HEK293 (cell line): ENCODE measurements around the gene NFIX.
"Not testable (repeated sequence)": the region's sequence is repeated elsewhere in the genome, so short reads cannot be mapped to it uniquely, and the experiment has no call there.

Source experiments
- CTCF ChIA-PET: fragments of 350-600 bp; formaldehyde crosslinking; extraction: SDS; loops from one replicate; lab custom pipeline; 2021; ENCODE audit warnings: antibody characterized with exemption; lab: Yijun Ruan, JAX
- POLR2A ChIA-PET: fragments of 300-600 bp; formaldehyde crosslinking; extraction: SDS; loops from one replicate; lab custom pipeline; 2020; ENCODE audit warnings: antibody characterized with exemption, inconsistent platforms; lab: Yijun Ruan, JAX
- H3K27ac ChIP-seq: fragments of 200-500 bp; sonication (Bioruptor generic); 2 replicates; pipeline ENCODE4 v1.5.1; 2014; ENCODE audit warnings: low read depth, low read length, control low read depth, inconsistent platforms; ENCODE audit errors: extremely low read depth
- H3K36me3 ChIP-seq, 2 experiments: fragments of 200-500 bp in 1 of 2; sonication (Bioruptor generic) in 1 of 2; 1 replicate in 1 of 2; 2 replicates in 1 of 2; pipeline ENCODE4 v1.5.1; 2014 to 2017; ENCODE audit warnings: inconsistent platforms in 2 of 2, low read length in 2 of 2; ENCODE audit not compliant: control insufficient read depth in 2 of 2, insufficient read depth in 1 of 2
- H3K4me1 ChIP-seq: fragments of 200-500 bp; sonication (Bioruptor generic); 2 replicates; pipeline ENCODE4 v1.5.1; 2014; ENCODE audit warnings: mild to moderate bottlenecking, low read length, inconsistent platforms; ENCODE audit not compliant: control insufficient read depth, insufficient read depth
- H3K4me3 ChIP-seq: 2 replicates; pipeline ENCODE4 v1.5.1; 2011; ENCODE audit warnings: low read depth, mild to moderate bottlenecking, control low read depth, low read length, moderate library complexity
- H3K9me3 ChIP-seq: fragments of 200-500 bp; sonication (Bioruptor generic); 2 replicates; pipeline ENCODE4 v1.5.1; 2014; ENCODE audit warnings: low read depth, low read length, inconsistent platforms; ENCODE audit not compliant: control insufficient read depth, insufficient read depth
- HOXD13 ChIP-seq: sonication (generic); formaldehyde crosslinking; IDR thresholded peaks from 2 replicates; pipeline ENCODE4 v1.8.0; 2022; ENCODE audit warnings: missing genetic modification reagents, borderline replicate concordance
- KLF1 ChIP-seq: fragments of 450-650 bp; formaldehyde crosslinking; IDR thresholded peaks from 2 replicates; pipeline ENCODE4 v1.5.1; 2016; ENCODE audit warnings: missing biosample characterization, missing genetic modification characterization
- TCF7L2 ChIP-seq: IDR thresholded peaks from 2 replicates; pipeline ENCODE4 v1.6.1; 2011; ENCODE audit warnings: low read depth, mild to moderate bottlenecking, inconsistent platforms, low read length, moderate library complexity, borderline replicate concordance
- ZBTB1 ChIP-seq: fragments of 450-650 bp; formaldehyde crosslinking; IDR thresholded peaks from 2 replicates; pipeline ENCODE4 v1.5.1; 2016; ENCODE audit warnings: missing biosample characterization, missing genetic modification characterization
- ZNF121 ChIP-seq: fragments of 450-650 bp; formaldehyde crosslinking; IDR thresholded peaks from 2 replicates; pipeline ENCODE4 v1.5.1; 2016; ENCODE audit warnings: missing biosample characterization, missing genetic modification characterization
- ZNF146 ChIP-seq: fragments of 450-650 bp; formaldehyde crosslinking; IDR thresholded peaks from 2 replicates; pipeline ENCODE4 v1.5.1; 2016; ENCODE audit warnings: missing biosample characterization, missing genetic modification characterization
- ZNF221 ChIP-seq: fragments of 450-650 bp; formaldehyde crosslinking; IDR thresholded peaks from 2 replicates; pipeline ENCODE4 v1.5.1; 2017; ENCODE audit warnings: missing biosample characterization, missing genetic modification characterization, borderline replicate concordance
- ZNF248 ChIP-seq: fragments of 450-650 bp; formaldehyde crosslinking; IDR thresholded peaks from 2 replicates; pipeline ENCODE4 v1.5.1; 2017; ENCODE audit warnings: missing biosample characterization, missing genetic modification characterization
- ZNF311 ChIP-seq: fragments of 450-650 bp; formaldehyde crosslinking; IDR thresholded peaks from 2 replicates; pipeline ENCODE4 v1.5.1; 2017; ENCODE audit warnings: missing biosample characterization, missing genetic modification characterization, borderline replicate concordance
- ZNF830 ChIP-seq: fragments of 450-650 bp; IDR thresholded peaks from 2 replicates; pipeline ENCODE4 v1.5.0; 2018; ENCODE audit warnings: missing biosample characterization, missing genetic modification characterization, low read depth, mild to moderate bottlenecking, moderate library complexity
- TF ChIP-seq, protein P1 (sequence below): fragments of 450-650 bp; IDR thresholded peaks from 2 replicates; pipeline ENCODE4 v1.5.1; 2018; ENCODE audit warnings: missing biosample characterization, mild to moderate bottlenecking, missing genetic modification characterization
- TF ChIP-seq, protein P2 (sequence below): fragments of 450-650 bp; formaldehyde crosslinking; IDR thresholded peaks from 2 replicates; pipeline ENCODE4 v1.5.1; 2016; ENCODE audit warnings: missing biosample characterization, missing genetic modification characterization
- TF ChIP-seq, protein P3 (sequence below): fragments of 450-650 bp; formaldehyde crosslinking; IDR thresholded peaks from 2 replicates; pipeline ENCODE4 v1.5.1; 2016; ENCODE audit warnings: missing biosample characterization, missing genetic modification characterization
- TF ChIP-seq, protein P4 (sequence below): fragments of 450-650 bp; formaldehyde crosslinking; IDR thresholded peaks from 2 replicates; pipeline ENCODE4 v1.5.1; 2016; ENCODE audit warnings: missing biosample characterization, missing genetic modification characterization

The NFIX gene

DNA sequence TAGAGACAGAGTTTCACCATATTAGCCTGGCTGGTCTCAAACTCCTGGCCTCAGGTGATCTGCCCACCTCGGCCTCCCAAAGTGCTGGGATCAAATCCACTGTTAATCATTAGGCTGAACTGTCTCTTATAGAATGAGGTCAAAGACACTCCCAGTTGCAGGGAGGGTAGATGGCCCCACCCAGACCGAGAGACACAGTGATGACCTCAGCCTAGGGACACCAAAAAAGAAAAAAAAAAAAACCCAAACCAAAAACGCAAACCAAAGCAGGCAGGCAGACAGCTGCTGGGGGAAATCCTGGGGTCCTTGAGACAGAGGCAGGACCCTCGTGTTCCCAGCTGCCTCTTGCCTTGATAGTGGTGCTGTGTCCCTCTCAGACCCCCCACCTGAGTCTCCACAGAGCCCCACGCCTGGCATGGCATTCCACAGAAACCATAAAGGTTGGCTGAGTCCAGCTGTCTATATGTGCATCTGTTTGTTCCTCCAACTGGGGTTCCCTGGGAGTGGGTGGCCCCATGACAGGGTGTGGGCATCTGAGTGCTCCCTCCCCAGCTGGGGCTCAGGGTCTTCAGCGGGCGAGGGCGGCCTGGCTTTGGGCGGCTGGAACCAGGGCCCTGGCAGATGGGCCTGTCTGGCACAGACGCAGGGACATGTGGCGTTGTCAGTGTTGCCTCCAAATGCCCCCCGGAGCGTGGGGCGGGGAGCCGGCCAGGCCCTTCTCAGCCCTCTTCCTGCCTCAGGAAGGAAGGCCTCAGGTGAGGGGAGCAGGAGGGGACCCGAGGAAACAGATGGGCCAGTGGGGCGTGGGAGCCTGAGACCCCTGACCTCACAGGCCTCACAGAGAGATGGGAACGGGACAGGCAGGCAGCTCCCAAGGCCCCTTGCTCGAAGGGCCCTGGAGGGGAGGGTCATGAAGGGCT is 20.7 kb upstream of the NFIX start (continued):
- TF ChIP-seq ZNF146 (tag by site-specific recombination) = no peak
- TF ChIP-seq, protein P1, sequence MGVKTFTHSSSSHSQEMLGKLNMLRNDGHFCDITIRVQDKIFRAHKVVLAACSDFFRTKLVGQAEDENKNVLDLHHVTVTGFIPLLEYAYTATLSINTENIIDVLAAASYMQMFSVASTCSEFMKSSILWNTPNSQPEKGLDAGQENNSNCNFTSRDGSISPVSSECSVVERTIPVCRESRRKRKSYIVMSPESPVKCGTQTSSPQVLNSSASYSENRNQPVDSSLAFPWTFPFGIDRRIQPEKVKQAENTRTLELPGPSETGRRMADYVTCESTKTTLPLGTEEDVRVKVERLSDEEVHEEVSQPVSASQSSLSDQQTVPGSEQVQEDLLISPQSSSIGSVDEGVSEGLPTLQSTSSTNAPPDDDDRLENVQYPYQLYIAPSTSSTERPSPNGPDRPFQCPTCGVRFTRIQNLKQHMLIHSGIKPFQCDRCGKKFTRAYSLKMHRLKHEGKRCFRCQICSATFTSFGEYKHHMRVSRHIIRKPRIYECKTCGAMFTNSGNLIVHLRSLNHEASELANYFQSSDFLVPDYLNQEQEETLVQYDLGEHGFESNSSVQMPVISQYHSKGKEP = no peak
- no peak for TF ChIP-seq ZNF221 (tag by site-specific recombination)
- TF ChIP-seq ZNF830 (tag by site-specific recombination) = no peak
- no peak for TF ChIP-seq ZNF248
- TF ChIP-seq, protein P2, sequence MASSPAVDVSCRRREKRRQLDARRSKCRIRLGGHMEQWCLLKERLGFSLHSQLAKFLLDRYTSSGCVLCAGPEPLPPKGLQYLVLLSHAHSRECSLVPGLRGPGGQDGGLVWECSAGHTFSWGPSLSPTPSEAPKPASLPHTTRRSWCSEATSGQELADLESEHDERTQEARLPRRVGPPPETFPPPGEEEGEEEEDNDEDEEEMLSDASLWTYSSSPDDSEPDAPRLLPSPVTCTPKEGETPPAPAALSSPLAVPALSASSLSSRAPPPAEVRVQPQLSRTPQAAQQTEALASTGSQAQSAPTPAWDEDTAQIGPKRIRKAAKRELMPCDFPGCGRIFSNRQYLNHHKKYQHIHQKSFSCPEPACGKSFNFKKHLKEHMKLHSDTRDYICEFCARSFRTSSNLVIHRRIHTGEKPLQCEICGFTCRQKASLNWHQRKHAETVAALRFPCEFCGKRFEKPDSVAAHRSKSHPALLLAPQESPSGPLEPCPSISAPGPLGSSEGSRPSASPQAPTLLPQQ (tag by site-specific recombination) = peak; percentile 67; the same call in 1 of the 2 replicates
- TF ChIP-seq ZNF311 (tag by site-specific recombination) = no peak
- no peak for TF ChIP-seq ZBTB1 (tag by site-specific recombination)
- TF ChIP-seq, protein P3, sequence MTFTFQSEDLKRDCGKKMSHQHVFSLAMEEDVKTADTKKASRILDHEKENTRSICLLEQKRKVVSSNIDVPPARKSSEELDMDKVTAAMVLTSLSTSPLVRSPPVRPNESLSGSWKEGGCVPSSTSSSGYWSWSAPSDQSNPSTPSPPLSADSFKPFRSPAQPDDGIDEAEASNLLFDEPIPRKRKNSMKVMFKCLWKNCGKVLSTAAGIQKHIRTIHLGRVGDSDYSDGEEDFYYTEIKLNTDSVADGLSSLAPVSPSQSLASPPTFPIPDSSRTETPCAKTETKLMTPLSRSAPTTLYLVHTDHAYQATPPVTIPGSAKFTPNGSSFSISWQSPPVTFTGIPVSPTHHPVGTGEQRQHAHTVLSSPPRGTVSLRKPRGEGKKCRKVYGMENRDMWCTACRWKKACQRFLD (tag by site-specific recombination) = no peak

DNA sequence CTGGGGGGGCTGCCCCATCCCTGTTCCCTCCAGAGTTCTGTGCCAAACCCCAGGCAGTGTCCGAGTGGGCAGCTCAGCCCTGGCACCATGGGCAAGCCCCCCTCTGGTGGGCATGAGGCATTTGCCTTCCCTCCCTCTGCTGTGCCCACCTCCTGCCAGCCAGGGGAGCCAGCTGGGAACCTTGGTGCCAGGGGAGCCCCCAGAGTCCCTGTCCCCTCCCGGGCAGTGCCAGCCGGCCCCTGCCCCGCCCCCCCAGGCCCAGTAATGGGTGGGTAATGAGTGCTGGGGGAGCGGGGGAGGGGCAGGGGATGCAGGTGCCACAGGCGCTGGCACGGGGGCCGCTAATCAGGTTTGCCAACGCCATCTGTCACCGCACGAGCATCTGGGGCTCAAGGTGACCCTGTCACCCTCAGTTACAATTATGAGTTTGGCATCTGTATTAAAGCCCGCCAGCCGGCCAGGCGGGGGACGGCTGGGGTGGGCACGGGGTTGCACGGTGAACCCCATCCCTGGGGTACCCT is 20.0 kb upstream of the NFIX start:
- Histone ChIP-seq H3K9me3 (no peaks in the 10 kb centered on the region), H3K4me1 (no peaks in the 10 kb centered on the region), H3K36me3 (no peaks in the 10 kb centered on the region)
- CTCF ChIA-PET = interaction anchor here (1.6 to 13.3 kb wide), 5 partner anchors 10 to 118 kb away, joined by 9 to 274 read pairs (median 71); no protein-coding TSS in a partner anchor
- TF ChIP-seq HOXD13 (CRISPR knock-in tag) (no peak), TCF7L2 (no peak)
- TF ChIP-seq, protein P4, sequence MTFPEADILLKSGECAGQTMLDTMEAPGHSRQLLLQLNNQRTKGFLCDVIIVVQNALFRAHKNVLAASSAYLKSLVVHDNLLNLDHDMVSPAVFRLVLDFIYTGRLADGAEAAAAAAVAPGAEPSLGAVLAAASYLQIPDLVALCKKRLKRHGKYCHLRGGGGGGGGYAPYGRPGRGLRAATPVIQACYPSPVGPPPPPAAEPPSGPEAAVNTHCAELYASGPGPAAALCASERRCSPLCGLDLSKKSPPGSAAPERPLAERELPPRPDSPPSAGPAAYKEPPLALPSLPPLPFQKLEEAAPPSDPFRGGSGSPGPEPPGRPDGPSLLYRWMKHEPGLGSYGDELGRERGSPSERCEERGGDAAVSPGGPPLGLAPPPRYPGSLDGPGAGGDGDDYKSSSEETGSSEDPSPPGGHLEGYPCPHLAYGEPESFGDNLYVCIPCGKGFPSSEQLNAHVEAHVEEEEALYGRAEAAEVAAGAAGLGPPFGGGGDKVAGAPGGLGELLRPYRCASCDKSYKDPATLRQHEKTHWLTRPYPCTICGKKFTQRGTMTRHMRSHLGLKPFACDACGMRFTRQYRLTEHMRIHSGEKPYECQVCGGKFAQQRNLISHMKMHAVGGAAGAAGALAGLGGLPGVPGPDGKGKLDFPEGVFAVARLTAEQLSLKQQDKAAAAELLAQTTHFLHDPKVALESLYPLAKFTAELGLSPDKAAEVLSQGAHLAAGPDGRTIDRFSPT (tag by site-specific recombination) = peak; percentile 52; the same call in 1 of the 2 replicates
- TF ChIP-seq, all 188 proteins: peak for 1
- Histone ChIP-seq H3K27ac (no peak overlapping the region), H3K4me3 (no peak overlapping the region)
- POLR2A ChIA-PET = interaction anchor here (0.6 to 1.1 kb wide), 3 partner anchors 10 to 177 kb away, joined by 3 to 4 read pairs (median 3); no protein-coding TSS in a partner anchor

DNA sequence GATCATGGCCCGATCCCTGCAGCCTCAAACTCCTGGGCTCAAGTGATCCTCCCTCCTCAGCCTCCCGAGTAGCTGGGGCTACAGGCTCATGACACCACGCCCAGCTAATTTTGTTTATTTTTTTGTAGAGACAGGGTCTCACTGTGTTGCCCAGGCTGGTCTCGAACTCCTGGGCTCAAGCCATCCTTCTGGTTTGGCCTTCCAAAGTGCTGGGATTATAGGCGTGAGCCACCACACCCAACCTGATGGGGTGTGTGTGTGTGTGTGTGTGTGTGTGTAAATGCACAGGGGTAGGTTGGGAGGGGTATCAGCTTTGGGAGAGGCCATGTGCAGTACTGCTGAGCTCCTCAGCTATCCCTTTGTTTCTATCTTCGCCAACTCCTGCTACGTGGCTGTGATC is 19.2 kb upstream of the NFIX start:
- H3K4me1 ChIP-seq, POLR2A ChIA-PET, H3K9me3 ChIP-seq, H3K27ac ChIP-seq, H3K36me3 ChIP-seq, H3K4me3 ChIP-seq: not testable (repeated sequence)
- CTCF ChIA-PET = interaction anchor here (0.7 to 13.3 kb wide), 10 partner anchors 11 to 885 kb away, joined by 3 to 274 read pairs (median 8); no protein-coding TSS in a partner anchor
- TF ChIP-seq ZNF121 (tag by site-specific recombination) (peak; percentile 94), KLF1 (peak; percentile 94)
